ENCODE measurements around the gene TMEM101.

DNA sequence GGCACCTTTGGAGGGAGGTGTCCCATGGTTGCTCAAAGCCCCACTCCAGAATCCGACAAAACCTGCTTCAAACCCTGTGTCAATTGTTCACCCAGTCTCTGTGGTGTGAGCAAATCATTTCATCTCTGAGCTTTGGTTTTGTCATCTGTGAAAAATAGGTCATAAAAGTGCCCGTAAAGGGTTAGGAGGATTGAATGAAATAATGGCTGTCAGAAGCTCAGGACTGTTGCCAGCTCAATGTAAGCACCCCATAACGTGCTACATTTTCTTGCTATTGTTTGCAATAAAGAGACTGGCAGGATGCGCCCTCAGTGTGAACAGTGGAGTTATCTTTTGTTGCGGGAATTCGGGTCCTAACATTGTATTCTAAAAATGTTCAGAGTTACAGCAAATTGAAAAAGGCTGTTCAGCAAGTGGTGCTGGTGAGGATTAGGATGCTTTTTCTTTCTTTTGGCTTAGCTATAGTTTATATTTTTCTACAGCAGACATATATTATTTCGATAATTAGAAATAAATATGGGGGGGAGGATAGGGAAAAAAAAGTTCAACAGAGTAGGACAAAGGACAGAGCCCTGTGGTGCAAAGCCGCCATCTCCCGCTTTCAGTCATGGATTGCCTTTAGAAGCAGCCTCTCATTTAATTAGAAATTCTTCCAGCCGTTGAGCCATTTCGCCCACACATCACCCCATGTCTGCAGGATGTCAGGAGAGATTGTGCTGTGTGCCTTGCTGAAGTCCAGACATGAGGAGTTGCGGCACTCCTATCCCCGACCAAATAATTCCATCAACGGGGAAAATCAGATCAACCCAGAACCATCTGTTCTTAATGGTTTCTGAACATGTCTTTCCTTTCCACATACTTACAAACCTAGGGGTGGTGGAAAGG lies 40.1 kb downstream of the TMEM101 start:
- TF ChIP-seq CTCF (optimal IDR thresholded peaks at IDR 0.05 in 1 of 3, IDR thresholded peaks at IDR 0.05 in 1 of 3, conservative IDR thresholded peaks at IDR 0.05 in 1 of 3; ENCODE audit: extremely low read depth in 1 of 3, insufficient read depth in 2 of 3, low read length in 3 of 3) (no peak), EZH2 (IDR thresholded peaks at IDR 0.05; ENCODE audit: low read length) (no peak)
